Astrocyte of the spinal cord (primary cell): Measurements from ENCODE around the gene MPZ.

Experiments used
- DNase-seq: peaks from one replicate; pipeline ENCODE4 v3.0.0; 2011; ENCODE audit warnings: low read depth, low spot score
- H3K4me3 ChIP-seq: 2 replicates; pipeline ENCODE4 v1.5.1; 2011; ENCODE audit warnings: low read depth, mild to moderate bottlenecking, low read length, moderate library complexity
- CTCF ChIP-seq: IDR thresholded peaks from 2 replicates; pipeline ENCODE4 v1.5.1; 2012; ENCODE audit warnings: low read depth, mild to moderate bottlenecking, low read length, inconsistent platforms
- in situ Hi-C: cut with HindIII; loops from 2 replicates; pipeline ENCODE4 v1.10.0; 2017; ENCODE audit warnings: low sequenced_read_pairs

Gene MPZ

DNA sequence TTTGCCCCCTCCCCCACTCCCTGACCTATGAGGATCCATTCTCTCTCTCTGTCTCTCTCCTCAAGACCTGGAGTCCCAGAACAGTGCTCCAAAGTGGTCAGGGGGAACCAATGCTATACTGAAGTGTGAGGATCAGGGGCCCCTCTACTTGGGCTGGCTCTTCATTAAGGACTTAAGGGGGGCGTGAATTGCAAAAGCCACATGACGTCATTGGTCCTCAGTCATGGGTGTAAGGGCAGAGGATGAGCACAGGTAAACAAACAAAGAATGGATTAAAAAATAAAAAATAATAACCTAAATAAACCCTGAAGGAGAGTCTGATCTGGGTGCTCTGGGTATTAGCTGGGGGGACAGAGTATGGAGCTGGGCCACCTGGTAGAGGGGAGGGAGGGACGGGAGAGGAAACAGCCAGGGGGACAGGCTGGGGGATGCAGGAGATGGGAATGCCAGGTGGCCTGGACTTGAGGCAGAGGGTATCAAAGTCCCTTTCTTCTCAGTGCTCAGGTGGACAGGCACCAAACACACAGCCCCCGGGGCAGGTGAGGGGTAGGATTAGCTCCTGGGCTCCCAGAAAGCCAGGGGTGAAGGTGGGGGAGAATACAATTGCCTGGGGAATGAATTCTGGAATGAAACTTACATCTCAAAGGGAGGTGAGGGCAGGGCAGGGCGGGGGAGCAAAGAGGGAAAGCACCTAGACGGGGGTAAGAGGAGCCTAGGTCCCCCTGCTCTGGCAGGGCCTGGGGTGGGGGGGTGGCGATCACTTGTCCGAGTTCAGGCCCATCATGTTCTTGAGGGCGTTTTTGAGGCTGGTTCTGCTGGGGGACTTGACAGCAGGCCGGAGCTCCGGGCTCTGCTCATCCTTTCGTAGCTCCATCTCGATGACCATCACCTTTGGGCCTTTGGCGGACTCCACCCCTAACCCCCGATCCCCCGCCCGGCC lies 4.6 kb downstream of the MPZ start:
- in situ Hi-C loops: no loop called here
- peak overlapping the region; percentile 72 for H3K4me3 ChIP-seq
- TF ChIP-seq CTCF: no peak
- DNase-seq: no peak

DNA sequence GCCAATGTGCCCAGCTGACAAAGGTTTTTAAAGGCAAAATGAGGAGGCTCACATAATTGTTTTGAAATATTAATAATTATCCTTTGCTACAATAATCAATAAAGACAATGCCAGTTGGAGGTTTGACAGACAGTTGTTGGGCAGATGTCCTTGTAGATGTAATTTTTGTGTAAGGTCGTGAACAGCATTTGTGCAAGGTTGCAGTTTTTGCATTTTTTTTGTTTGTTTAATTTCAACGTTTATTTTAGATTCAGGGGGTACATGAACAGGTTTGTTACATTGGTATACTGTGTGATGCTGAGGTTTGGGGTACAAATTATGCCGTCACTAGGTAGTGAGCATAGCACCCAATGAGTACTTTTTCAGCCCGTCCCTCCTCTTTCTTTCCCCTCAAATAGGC lies 9.3 kb downstream of the MPZ start:
- in situ Hi-C loops: no loop called here
- no peak for DNase-seq
- H3K4me3 ChIP-seq: no peak overlapping the region
- no peak for TF ChIP-seq CTCF

GRCh38 chr1:161299347-161299746 lies 10.4 kb downstream of the MPZ start:
- no peak for TF ChIP-seq CTCF
- in situ Hi-C loops: no loop called here
- H3K4me3 ChIP-seq: no peak overlapping the region
- no peak for DNase-seq

- no peak for DNase-seq
- in situ Hi-C loops: no loop called here
- TF ChIP-seq CTCF: no peak
- no peak overlapping the region for H3K4me3 ChIP-seq
Observed at GRCh38 chr1:161298116-161298515, 11.7 kb downstream of the MPZ start.

DNA sequence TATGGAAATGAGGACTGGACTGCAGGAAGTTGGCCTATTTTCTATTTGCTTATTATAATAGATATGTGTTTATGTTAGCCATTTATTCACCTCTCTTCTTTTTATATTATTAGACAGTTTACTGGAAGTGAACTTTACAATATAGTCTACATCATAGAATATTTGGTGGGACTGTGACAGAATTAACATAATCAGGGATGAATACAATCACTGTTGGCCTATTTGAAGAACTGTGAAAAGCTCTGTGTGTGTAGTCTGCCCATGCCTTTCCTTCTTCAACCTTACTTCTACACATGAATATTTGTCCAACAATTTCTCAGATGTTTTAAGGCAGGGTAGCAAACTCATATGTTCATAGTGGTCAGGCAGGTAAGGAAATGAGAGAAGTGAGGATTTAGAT lies 12.4 kb downstream of the MPZ start:
- no peak overlapping the region for H3K4me3 ChIP-seq
- TF ChIP-seq CTCF: no peak
- in situ Hi-C loops: no loop called here
- DNase-seq: no peak

- DNase-seq: no peak
- no peak for TF ChIP-seq CTCF
- in situ Hi-C loops: no loop called here
- no peak overlapping the region for H3K4me3 ChIP-seq
Observed at GRCh38 chr1:161290779-161291178, 19.0 kb downstream of the MPZ start.
